GM12801 (cell line): ENCODE results near the gene EIF4H.

Experiments used
- CTCF ChIP-seq: IDR thresholded peaks from one replicate; pipeline ENCODE4 v1.5.1; 2011; ENCODE audit warnings: control low read depth; ENCODE audit not compliant: insufficient read length; ENCODE audit errors: extremely low read depth

The EIF4H gene

GRCh38 chr7:74194686-74195085 is 20.5 kb downstream of the EIF4H start:
- TF ChIP-seq CTCF = no peak

- TF ChIP-seq CTCF = no peak
Observed at GRCh38 chr7:74197449-74198124, 23.4 kb downstream of the EIF4H start.

GRCh38 chr7:74199551-74200355 is 25.6 kb downstream of the EIF4H start:
- no peak for TF ChIP-seq CTCF

GRCh38 chr7:74202841-74203556 is 28.8 kb downstream of the EIF4H start:
- no peak for TF ChIP-seq CTCF

- TF ChIP-seq CTCF = no peak
Observed at GRCh38 chr7:74203956-74204618, 29.9 kb downstream of the EIF4H start.

- TF ChIP-seq CTCF = no peak
Observed at GRCh38 chr7:74206589-74207120, 32.5 kb downstream of the EIF4H start.

GRCh38 chr7:74207586-74207985 is 33.4 kb downstream of the EIF4H start:
- no peak for TF ChIP-seq CTCF
